NCI-H2029 treated with DMSO at 0.1 percent for 48 hours (cell line): ENCODE measurements around the gene ZNF287.
"Not testable (repeated sequence)": the region's sequence is repeated elsewhere in the genome, so short reads cannot be mapped to it uniquely, and the experiment has no call there.

Source experiments
- DNase-seq: peaks from one replicate; lab custom pipeline; 2025; lab: John Stamatoyannopoulos, UW

The ZNF287 gene

GRCh38 chr17:16568541-16569357 lies at the start of gene ZNF287:
TSS of gene ZNF287 (minus strand) at chr17:16569204. CDS start at chr17:16567731, 1,473 bp downstream.
- DNase-seq = peak; percentile 46

GRCh38 chr17:16617481-16618060 lies 48.6 kb upstream of the ZNF287 start:
- DNase-seq = no peak

- no peak for DNase-seq
Measured at GRCh38 chr17:16599537-16599936, 30.5 kb upstream of the ZNF287 start.

GRCh38 chr17:16593356-16594102 lies 24.5 kb upstream of the ZNF287 start:
- DNase-seq = no peak

GRCh38 chr17:16589097-16589969 lies 20.3 kb upstream of the ZNF287 start:
- DNase-seq = peak; percentile 16

GRCh38 chr17:16585796-16586195 lies 16.8 kb upstream of the ZNF287 start:
- DNase-seq = no peak

GRCh38 chr17:16584273-16584995 lies 15.4 kb upstream of the ZNF287 start:
- DNase-seq = peak; percentile 41

GRCh38 chr17:16583781-16584180 lies 14.8 kb upstream of the ZNF287 start:
- DNase-seq = no peak

GRCh38 chr17:16573466-16573865 lies 4.5 kb upstream of the ZNF287 start:
- DNase-seq = no peak

GRCh38 chr17:16569358-16569712 lies 331 bp upstream of the ZNF287 start:
- DNase-seq = no peak

GRCh38 chr17:16552637-16553045 lies 16.4 kb downstream of the ZNF287 start:
- no peak for DNase-seq

GRCh38 chr17:16551878-16552636 lies 16.9 kb downstream of the ZNF287 start:
- DNase-seq = no peak

- DNase-seq = no peak
Measured at GRCh38 chr17:16537130-16537458, 31.9 kb downstream of the ZNF287 start.

- no peak for DNase-seq
Measured at GRCh38 chr17:16534236-16534635, 34.8 kb downstream of the ZNF287 start.

GRCh38 chr17:16529906-16530305 lies 39.1 kb downstream of the ZNF287 start:
- no peak for DNase-seq

- no peak for DNase-seq
Measured at GRCh38 chr17:16527298-16527697, 41.7 kb downstream of the ZNF287 start.

GRCh38 chr17:16525556-16525955 lies 43.4 kb downstream of the ZNF287 start:
- DNase-seq = not testable (repeated sequence)

- peak; percentile 71 for DNase-seq
Measured at GRCh38 chr17:16521070-16521727, 47.8 kb downstream of the ZNF287 start.

GRCh38 chr17:16519021-16519420 lies 50.0 kb downstream of the ZNF287 start:
- DNase-seq = no peak

- no peak for DNase-seq
Measured at GRCh38 chr17:16517477-16517876, 51.5 kb downstream of the ZNF287 start.
